Panc1 (cell line): ENCODE data around the gene PEX10. TPM values are rescaled to one million over a fixed set of nuclear protein-coding genes. Genes with fewer than 3 reads are reported as not detected.

ENCODE experiments used
- ATAC-seq: fragments of 200-7000 bp; cut with Tn5 transposase; 2 replicates; pipeline ENCODE4 v1.9.1; 2020; ENCODE audit warnings: mild to moderate bottlenecking, moderate library complexity
- BruUV-seq: library from RNA; stranded (reverse); fragments of 400-500 nt; replicated peaks from 2 replicates; lab custom pipeline; 2021; lab: Mats Ljungman, UMichigan
- CTCF ChIA-PET: fragments of 300-600 bp; sonication (Branson Sonifier 250); formaldehyde crosslinking; loops from one replicate; lab custom pipeline; 2022; ENCODE audit warnings: antibody characterized with exemption; lab: Charles Lee
- POLR2A ChIA-PET: fragments of 300-600 bp; sonication (Branson Sonifier 250); formaldehyde crosslinking; loops from one replicate; lab custom pipeline; 2022; ENCODE audit warnings: antibody characterized with exemption; lab: Charles Lee
- DNase-seq: peaks from one replicate; pipeline ENCODE4 v3.0.0-alpha.2; 2010; ENCODE audit warnings: low read depth, low spot score
- H3K27ac ChIP-seq: 2 replicates; pipeline ENCODE4 v1.5.1; 2011; ENCODE audit warnings: mild to moderate bottlenecking, low read length, inconsistent platforms
- H3K27me3 ChIP-seq: fragments of 200-500 bp; sonication (Bioruptor generic); 2 replicates; pipeline ENCODE4 v1.6.0; 2014; ENCODE audit warnings: low read length, inconsistent platforms; ENCODE audit not compliant: control insufficient read depth, insufficient read depth
- H3K36me3 ChIP-seq: fragments of 200-500 bp; sonication (Bioruptor generic); 2 replicates; pipeline ENCODE4 v1.5.1; 2014; ENCODE audit warnings: inconsistent platforms, mild to moderate bottlenecking, low read length, moderate library complexity; ENCODE audit not compliant: control insufficient read depth, insufficient read depth
- H3K4me1 ChIP-seq: 2 replicates; pipeline ENCODE4 v1.5.1; 2011; ENCODE audit warnings: inconsistent platforms, mild to moderate bottlenecking, low read length, moderate library complexity; ENCODE audit not compliant: control insufficient read depth, insufficient read depth
- H3K4me3 ChIP-seq, 2 experiments: 2 replicates each; pipeline ENCODE4 v1.5.1; 2011 to 2012; ENCODE audit warnings: low read depth in 2 of 2, low read length in 2 of 2, mild to moderate bottlenecking in 2 of 2, inconsistent platforms in 1 of 2, moderate library complexity in 1 of 2
- H3K9me3 ChIP-seq: fragments of 200-500 bp; sonication (Bioruptor generic); 2 replicates; pipeline ENCODE4 v1.5.1; 2014; ENCODE audit warnings: low read depth, mild to moderate bottlenecking, inconsistent platforms, low read length, moderate library complexity; ENCODE audit not compliant: control insufficient read depth, insufficient read depth
- POLR2AphosphoS5 ChIP-seq: IDR thresholded peaks from 2 replicates; pipeline ENCODE4 v1.6.1; 2012; ENCODE audit warnings: mild to moderate bottlenecking, low read depth, low read length, moderate library complexity
- SIN3A ChIP-seq: IDR thresholded peaks from 2 replicates; pipeline ENCODE4 v1.6.1; 2012; ENCODE audit warnings: low read depth, mild to moderate bottlenecking, low read length, moderate library complexity, borderline replicate concordance; ENCODE audit not compliant: insufficient read depth
- TCF7L2 ChIP-seq: IDR thresholded peaks from 2 replicates; pipeline ENCODE4 v1.6.1; 2011; ENCODE audit warnings: mild to moderate bottlenecking, low read depth, low read length, inconsistent platforms
- in situ Hi-C: cut with HindIII; loops from 2 replicates; pipeline ENCODE4 v1.10.0; 2016; ENCODE audit warnings: low sequenced_read_pairs, low pct_unique_long_range_greater_than_20kb
- intact Hi-C: fragments of 100-400 bp; cut with micrococcal nuclease; formaldehyde crosslinking; loops from one replicate; pipeline ENCODE4 v1.10.0; 2022; ENCODE audit not compliant: unreplicated experiment
- total RNA-seq: library from RNA; stranded (reverse); gene quantifications from one replicate; pipeline ENCODE4 v1.2.1, GENCODE V29; 2021; ENCODE audit not compliant: unreplicated experiment
- TF ChIP-seq, protein P1 (sequence below): fragments of 450-650 bp; IDR thresholded peaks from 2 replicates; pipeline ENCODE4 v1.5.1; 2017; ENCODE audit warnings: mild to moderate bottlenecking
- TF ChIP-seq, protein P2 (sequence below), 2 experiments: IDR thresholded peaks; 2 replicates each; pipeline ENCODE4 v1.6.1; 2011 to 2012; ENCODE audit warnings: low read depth in 2 of 2, control low read depth in 1 of 2, low read length in 1 of 2, mild to moderate bottlenecking in 1 of 2, moderate library complexity in 1 of 2; ENCODE audit not compliant: insufficient read depth in 1 of 2

Gene PEX10
- total RNA-seq, 1 experiment from 2014 or later: 49.8 TPM

DNA sequence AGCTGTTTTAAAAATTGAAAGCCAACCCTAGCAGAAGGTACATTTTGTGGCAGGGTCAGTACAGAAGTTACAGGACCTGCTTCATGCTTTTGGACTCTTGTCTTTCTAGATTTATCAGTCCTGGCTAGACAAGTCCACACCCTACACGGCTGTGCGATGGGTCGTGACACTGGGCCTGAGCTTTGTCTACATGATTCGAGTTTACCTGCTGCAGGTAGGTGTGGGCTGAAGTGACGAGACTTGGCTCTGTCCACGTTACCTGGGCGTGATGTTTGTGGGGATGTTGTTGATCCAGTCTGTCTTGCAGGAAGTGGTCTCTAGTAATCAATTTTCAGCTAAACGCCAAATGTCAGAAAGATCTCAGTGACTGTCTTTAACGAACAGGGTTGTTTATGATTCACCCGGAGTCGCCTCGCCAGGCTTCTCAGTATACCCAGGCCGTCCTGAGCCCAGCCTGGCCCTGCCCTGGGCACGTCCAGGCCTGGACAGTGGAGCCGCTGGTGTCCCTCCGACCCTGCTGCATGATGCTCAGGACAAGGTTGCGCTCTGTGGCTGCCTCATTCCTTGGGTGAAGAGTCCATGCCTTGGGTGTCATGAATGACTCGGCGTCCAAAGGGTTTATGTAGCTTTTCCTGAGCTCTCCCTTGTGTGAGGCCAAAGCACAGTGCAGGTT is 15.2 kb downstream of the PEX10 start:
- no peak overlapping the region for H3K4me3 ChIP-seq
- H3K4me1 ChIP-seq: peaks cover 17% of the 10 kb centered on the region
- H3K27ac ChIP-seq: no peak overlapping the region
- TF ChIP-seq, protein P1, sequence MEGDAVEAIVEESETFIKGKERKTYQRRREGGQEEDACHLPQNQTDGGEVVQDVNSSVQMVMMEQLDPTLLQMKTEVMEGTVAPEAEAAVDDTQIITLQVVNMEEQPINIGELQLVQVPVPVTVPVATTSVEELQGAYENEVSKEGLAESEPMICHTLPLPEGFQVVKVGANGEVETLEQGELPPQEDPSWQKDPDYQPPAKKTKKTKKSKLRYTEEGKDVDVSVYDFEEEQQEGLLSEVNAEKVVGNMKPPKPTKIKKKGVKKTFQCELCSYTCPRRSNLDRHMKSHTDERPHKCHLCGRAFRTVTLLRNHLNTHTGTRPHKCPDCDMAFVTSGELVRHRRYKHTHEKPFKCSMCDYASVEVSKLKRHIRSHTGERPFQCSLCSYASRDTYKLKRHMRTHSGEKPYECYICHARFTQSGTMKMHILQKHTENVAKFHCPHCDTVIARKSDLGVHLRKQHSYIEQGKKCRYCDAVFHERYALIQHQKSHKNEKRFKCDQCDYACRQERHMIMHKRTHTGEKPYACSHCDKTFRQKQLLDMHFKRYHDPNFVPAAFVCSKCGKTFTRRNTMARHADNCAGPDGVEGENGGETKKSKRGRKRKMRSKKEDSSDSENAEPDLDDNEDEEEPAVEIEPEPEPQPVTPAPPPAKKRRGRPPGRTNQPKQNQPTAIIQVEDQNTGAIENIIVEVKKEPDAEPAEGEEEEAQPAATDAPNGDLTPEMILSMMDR: no peak
- TF ChIP-seq TCF7L2 (no peak), POLR2AphosphoS5 (no peak), SIN3A (no peak)
- TF ChIP-seq, protein P2, sequence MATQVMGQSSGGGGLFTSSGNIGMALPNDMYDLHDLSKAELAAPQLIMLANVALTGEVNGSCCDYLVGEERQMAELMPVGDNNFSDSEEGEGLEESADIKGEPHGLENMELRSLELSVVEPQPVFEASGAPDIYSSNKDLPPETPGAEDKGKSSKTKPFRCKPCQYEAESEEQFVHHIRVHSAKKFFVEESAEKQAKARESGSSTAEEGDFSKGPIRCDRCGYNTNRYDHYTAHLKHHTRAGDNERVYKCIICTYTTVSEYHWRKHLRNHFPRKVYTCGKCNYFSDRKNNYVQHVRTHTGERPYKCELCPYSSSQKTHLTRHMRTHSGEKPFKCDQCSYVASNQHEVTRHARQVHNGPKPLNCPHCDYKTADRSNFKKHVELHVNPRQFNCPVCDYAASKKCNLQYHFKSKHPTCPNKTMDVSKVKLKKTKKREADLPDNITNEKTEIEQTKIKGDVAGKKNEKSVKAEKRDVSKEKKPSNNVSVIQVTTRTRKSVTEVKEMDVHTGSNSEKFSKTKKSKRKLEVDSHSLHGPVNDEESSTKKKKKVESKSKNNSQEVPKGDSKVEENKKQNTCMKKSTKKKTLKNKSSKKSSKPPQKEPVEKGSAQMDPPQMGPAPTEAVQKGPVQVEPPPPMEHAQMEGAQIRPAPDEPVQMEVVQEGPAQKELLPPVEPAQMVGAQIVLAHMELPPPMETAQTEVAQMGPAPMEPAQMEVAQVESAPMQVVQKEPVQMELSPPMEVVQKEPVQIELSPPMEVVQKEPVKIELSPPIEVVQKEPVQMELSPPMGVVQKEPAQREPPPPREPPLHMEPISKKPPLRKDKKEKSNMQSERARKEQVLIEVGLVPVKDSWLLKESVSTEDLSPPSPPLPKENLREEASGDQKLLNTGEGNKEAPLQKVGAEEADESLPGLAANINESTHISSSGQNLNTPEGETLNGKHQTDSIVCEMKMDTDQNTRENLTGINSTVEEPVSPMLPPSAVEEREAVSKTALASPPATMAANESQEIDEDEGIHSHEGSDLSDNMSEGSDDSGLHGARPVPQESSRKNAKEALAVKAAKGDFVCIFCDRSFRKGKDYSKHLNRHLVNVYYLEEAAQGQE (IDR thresholded peaks at IDR 0.05; ENCODE audit: insufficient read depth in 1 of 2, low read depth in 2 of 2, low read length in 1 of 2): no peak
- BruUV-seq: no TSS peak
- H3K27me3 ChIP-seq: no peaks in the 10 kb centered on the region
- ChIA-PET POLR2A (no interaction called here), CTCF (interaction anchor here (0.7 kb wide), 1 partner anchor 92 kb away, joined by 3 read pairs; no protein-coding TSS in a partner anchor)
- peaks cover 18% of the 10 kb centered on the region; the same call in 1 of the 2 replicates for H3K36me3 ChIP-seq
- no peaks in the 10 kb centered on the region for H3K9me3 ChIP-seq
- in situ Hi-C loops: loop anchor here (10.0 kb wide), 1 partner anchor 202 kb away; the partner anchor contains the start of gene FAAP20
- ATAC-seq (no peak), DNase-seq (no peak)
- intact Hi-C loops: no loop called here

DNA sequence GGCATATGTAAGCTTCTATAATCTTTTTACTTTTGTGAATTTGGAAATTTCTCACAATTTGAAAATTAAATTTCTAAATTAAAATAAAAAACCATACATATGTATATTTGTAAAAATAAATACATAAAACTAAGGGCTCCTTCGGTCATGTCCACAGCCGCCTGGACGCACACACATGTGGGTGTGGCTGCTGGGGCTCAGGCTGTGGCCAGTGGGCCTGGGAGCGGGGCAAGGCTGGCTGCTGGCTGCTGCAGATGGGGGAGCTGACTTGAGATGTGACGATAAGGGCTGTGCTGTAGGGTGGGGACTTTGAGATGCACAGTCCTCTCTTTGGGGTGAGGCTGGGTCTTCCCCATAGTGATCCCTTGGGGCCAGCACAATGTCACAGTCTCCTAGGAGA is 15.9 kb downstream of the PEX10 start:
- in situ Hi-C loops: loop anchor here (10.0 kb wide), 1 partner anchor 202 kb away; the partner anchor contains the start of gene FAAP20
- CTCF ChIA-PET: interaction anchor here (0.7 kb wide), 1 partner anchor 93 kb away, joined by 3 read pairs; no protein-coding TSS in a partner anchor
- DNase-seq: no peak

More for the DNA sequence above, 15.9 kb downstream of the PEX10 start:
- Histone ChIP-seq H3K4me3 (no peak overlapping the region), H3K9me3 (no peaks in the 10 kb centered on the region), H3K36me3 (peaks cover 16% of the 10 kb centered on the region; the same call in 1 of the 2 replicates), H3K27me3 (no peaks in the 10 kb centered on the region), H3K4me1 (peaks cover 17% of the 10 kb centered on the region), H3K27ac (no peak overlapping the region)
- ATAC-seq: no peak
- no TSS peak for BruUV-seq
- POLR2A ChIA-PET: no interaction called here
- TF ChIP-seq POLR2AphosphoS5: no peak
- TF ChIP-seq, protein P1: no peak
- TF ChIP-seq, protein P2 (IDR thresholded peaks at IDR 0.05; ENCODE audit: insufficient read depth in 1 of 2, low read depth in 2 of 2, low read length in 1 of 2): no peak
- TF ChIP-seq SIN3A: no peak
- no peak for TF ChIP-seq TCF7L2
- intact Hi-C loops: no loop called here
